Measurements from ENCODE around the gene MRPL46. TPM values are rescaled to one million over a fixed set of nuclear protein-coding genes. Genes with fewer than 3 reads are reported as not detected.

Gene MRPL46
- total and polyA plus RNA-seq, 2 of the 8 experiments (the other 6 are each of a cell fraction or from before 2014, with no cell fraction given): 17.2 to 24.5 TPM

DNA sequence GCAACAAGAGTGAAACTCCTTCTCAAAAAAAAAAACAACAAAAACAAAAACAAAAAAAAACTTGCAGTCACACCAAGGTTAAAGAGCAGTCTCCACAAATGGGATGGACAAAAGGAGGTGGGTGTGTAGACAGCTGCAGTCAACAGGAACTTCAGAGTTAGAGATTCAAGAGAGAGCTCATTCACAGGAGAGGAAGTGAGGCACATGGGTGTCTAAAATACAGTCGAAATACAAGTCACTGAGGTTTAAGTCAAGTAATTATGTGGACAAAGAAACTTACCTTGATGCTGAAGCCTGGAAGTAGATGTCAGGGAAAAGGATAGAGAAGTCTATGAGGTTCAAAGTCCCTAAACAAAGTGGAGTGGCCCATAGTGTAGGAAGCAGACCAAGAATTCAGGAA, 15.1 kb upstream of the MRPL46 start (continued):
- TF ChIP-seq CHD2 (IDR thresholded peaks at IDR 0.05; ENCODE audit: low read length) (no peak), MAFK (IDR thresholded peaks at IDR 0.05; ENCODE audit: low read depth, low read length) (no peak), RAD21 (IDR thresholded peaks at IDR 0.05 in 1 of 2, conservative IDR thresholded peaks at IDR 0.05 in 1 of 2; ENCODE audit: low read depth in 2 of 2, low read length in 2 of 2) (no peak), BRCA1 (IDR thresholded peaks at IDR 0.05; ENCODE audit: low read depth, low read length) (no peak), TBP (IDR thresholded peaks at IDR 0.05; ENCODE audit: low read depth, low read length) (no peak), GABPA (IDR thresholded peaks at IDR 0.05; ENCODE audit: borderline replicate concordance, insufficient read depth, low read length) (no peak), CBX5 (IDR thresholded peaks at IDR 0.05; ENCODE audit: low read depth, low read length) (no peak), KDM5A (IDR thresholded peaks at IDR 0.05; ENCODE audit: low read length) (no peak)

Data from H1 (cell line).